HUES6 (cell line): ENCODE measurements around the gene TXNDC5.
A peak's percentile ranks its signal among the peaks of the same experiment; 100 is the strongest.

Source experiments
- H3K27ac ChIP-seq: 2 replicates; pipeline ENCODE4 v1.7.0; 2013; ENCODE audit warnings: low read depth, mild to moderate bottlenecking, low read length, inconsistent platforms
- H3K27me3 ChIP-seq: 2 replicates; pipeline ENCODE4 v1.6.1; 2013; ENCODE audit warnings: low read length; ENCODE audit not compliant: control insufficient read depth, insufficient read depth
- H3K36me3 ChIP-seq: 2 replicates; pipeline ENCODE4 v1.6.1; 2013; ENCODE audit warnings: low read length; ENCODE audit not compliant: control insufficient read depth, insufficient read depth
- H3K4me1 ChIP-seq: 2 replicates; pipeline ENCODE4 v1.6.1; 2013; ENCODE audit warnings: low read length; ENCODE audit not compliant: control insufficient read depth, insufficient read depth
- H3K4me3 ChIP-seq: 2 replicates; pipeline ENCODE4 v1.5.1; 2013; ENCODE audit warnings: low read depth, low read length
- H3K9ac ChIP-seq: one replicate; pipeline ENCODE4 v1.6.1; 2013; ENCODE audit warnings: mild to moderate bottlenecking, low read length
- H3K9me3 ChIP-seq: 2 replicates; pipeline ENCODE4 v1.6.1; 2013; ENCODE audit warnings: low read depth, low read length; ENCODE audit not compliant: control insufficient read depth, insufficient read depth

TXNDC5 gene

GRCh38 chr6:7910654-7911344 lies at the start of gene TXNDC5:
TSS of gene TXNDC5 (minus strand) at chr6:7910788. CDS start at chr6:7910776, 12 bp downstream.
- 0 out of 2 replicates have a peak within 1 kb of the TSS, but pooled peaks have one; percentile 59 for H3K27ac ChIP-seq
- peak within 1 kb of the TSS; percentile 96 for H3K4me3 ChIP-seq
- peak within 1 kb of the TSS; percentile 83 for H3K9ac ChIP-seq
- H3K4me1 ChIP-seq: peaks cover 15% of the 10 kb centered on the region
- H3K27me3 ChIP-seq: peaks cover 42% of the 10 kb centered on the region
- H3K9me3 ChIP-seq: no peaks in the 10 kb centered on the region
- H3K36me3 ChIP-seq: peaks cover 5% of the 10 kb centered on the region

GRCh38 chr6:7960141-7960540 lies 49.6 kb upstream of the TXNDC5 start:
- Histone ChIP-seq H3K4me3 (no peak overlapping the region), H3K27ac (no peak overlapping the region), H3K4me1 (no peaks in the 10 kb centered on the region), H3K27me3 (no peaks in the 10 kb centered on the region), H3K9ac (no peak overlapping the region), H3K9me3 (no peaks in the 10 kb centered on the region), H3K36me3 (no peaks in the 10 kb centered on the region)

- no peak overlapping the region for H3K9ac ChIP-seq
- H3K27ac ChIP-seq: no peak overlapping the region
- no peaks in the 10 kb centered on the region for H3K27me3 ChIP-seq
- H3K9me3 ChIP-seq: no peaks in the 10 kb centered on the region
- no peaks in the 10 kb centered on the region for H3K4me1 ChIP-seq
- H3K36me3 ChIP-seq: no peaks in the 10 kb centered on the region
- H3K4me3 ChIP-seq: no peak overlapping the region
These were observed 48.9 kb upstream of the TXNDC5 start for GRCh38 chr6:7959453-7959852.

DNA sequence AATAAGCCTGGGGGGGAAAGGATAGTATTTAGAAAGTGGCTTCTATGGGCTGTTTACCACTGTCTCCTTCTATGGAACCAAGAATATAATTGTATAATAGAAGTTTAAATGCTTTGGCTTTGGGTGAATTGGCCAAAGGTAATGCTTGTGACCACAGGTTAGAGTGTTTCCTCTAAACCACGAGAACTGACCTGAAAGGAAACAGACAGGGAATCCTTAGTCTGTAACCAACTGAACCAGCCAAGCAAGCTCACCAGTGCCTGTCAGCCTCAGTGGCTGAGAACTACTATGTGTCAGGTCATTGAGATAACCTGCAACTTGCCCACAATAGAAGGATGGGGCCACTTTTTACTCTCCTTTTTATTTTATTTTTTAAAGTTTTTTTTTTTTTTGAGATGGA lies 47.9 kb upstream of the TXNDC5 start:
- Histone ChIP-seq H3K27me3 (no peaks in the 10 kb centered on the region), H3K36me3 (no peaks in the 10 kb centered on the region), H3K4me3 (no peak overlapping the region), H3K27ac (no peak overlapping the region), H3K4me1 (no peaks in the 10 kb centered on the region), H3K9ac (no peak overlapping the region), H3K9me3 (no peaks in the 10 kb centered on the region)

GRCh38 chr6:7956257-7956656 lies 45.7 kb upstream of the TXNDC5 start:
- no peak overlapping the region for H3K9ac ChIP-seq
- H3K27me3 ChIP-seq: no peaks in the 10 kb centered on the region
- no peaks in the 10 kb centered on the region for H3K9me3 ChIP-seq
- no peaks in the 10 kb centered on the region for H3K36me3 ChIP-seq
- no peaks in the 10 kb centered on the region for H3K4me1 ChIP-seq
- no peak overlapping the region for H3K27ac ChIP-seq
- H3K4me3 ChIP-seq: no peak overlapping the region

- Histone ChIP-seq H3K4me3 (no peak overlapping the region), H3K9me3 (0 out of 2 replicates have a peak, but pooled peaks cover under 1% of the 10 kb centered on the region), H3K4me1 (no peaks in the 10 kb centered on the region), H3K36me3 (no peaks in the 10 kb centered on the region), H3K9ac (no peak overlapping the region), H3K27me3 (no peaks in the 10 kb centered on the region), H3K27ac (no peak overlapping the region)
These were observed 44.1 kb upstream of the TXNDC5 start for GRCh38 chr6:7954477-7955200.

DNA sequence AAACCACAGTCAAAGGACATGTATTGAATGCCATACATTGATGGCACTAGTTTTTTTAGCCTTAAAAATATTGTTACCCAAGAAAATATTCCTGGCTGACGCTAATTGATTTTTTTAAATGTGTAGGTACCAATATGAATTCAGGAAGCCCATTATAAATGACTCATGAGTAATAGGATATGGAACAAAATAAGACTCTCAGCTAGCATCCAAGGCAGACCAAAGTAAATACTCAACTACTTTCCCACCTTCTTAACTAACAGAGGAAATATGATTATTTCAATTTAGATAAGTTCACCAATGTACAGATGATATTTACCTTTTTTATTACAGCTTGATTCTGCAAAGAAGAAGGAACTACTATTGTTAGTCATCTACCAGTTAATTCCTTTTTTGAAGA lies 43.2 kb upstream of the TXNDC5 start:
- no peaks in the 10 kb centered on the region for H3K27me3 ChIP-seq
- H3K27ac ChIP-seq: no peak overlapping the region
- peaks cover 10% of the 10 kb centered on the region; the same call in 1 of the 2 replicates for H3K9me3 ChIP-seq
- H3K9ac ChIP-seq: no peak overlapping the region
- H3K4me3 ChIP-seq: no peak overlapping the region
- no peaks in the 10 kb centered on the region for H3K36me3 ChIP-seq
- no peaks in the 10 kb centered on the region for H3K4me1 ChIP-seq

- no peak overlapping the region for H3K4me3 ChIP-seq
- H3K9ac ChIP-seq: no peak overlapping the region
- H3K27ac ChIP-seq: no peak overlapping the region
- H3K4me1 ChIP-seq: no peaks in the 10 kb centered on the region
- no peaks in the 10 kb centered on the region for H3K9me3 ChIP-seq
- no peaks in the 10 kb centered on the region for H3K27me3 ChIP-seq
- H3K36me3 ChIP-seq: no peaks in the 10 kb centered on the region
These were observed 29.3 kb upstream of the TXNDC5 start for GRCh38 chr6:7939864-7940228.

DNA sequence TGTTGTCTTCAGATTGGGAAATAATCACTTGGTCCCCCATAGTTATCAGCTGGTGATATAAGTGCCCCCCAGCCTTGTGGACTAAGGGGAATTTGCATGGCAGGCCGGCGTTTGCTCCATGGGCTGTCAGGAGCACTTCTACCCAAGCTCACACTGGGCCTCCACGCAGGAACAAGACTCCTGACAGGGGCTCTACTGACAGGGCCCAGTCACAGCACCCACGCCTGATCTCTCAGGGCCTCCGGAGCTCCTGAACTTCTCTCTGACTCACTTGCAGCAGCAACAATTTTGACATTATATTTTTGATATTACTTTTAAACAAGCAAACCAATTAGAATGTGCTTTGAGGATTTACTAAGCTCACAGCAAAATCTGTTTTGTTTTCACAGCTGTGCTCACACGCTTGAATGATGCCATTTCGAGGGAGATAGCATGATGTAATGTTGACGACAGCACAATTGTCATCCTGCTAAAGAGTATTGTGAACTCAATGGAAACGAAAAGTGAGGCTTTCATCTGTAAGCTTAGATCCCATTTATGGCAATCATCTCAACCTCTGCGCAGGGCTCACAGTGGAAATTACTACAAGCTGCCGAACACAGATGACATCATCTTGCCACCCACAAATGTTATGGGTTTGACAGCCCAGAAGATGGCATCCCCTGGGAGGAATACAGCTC lies 28.7 kb upstream of the TXNDC5 start:
- Histone ChIP-seq H3K4me3 (no peak overlapping the region), H3K27me3 (no peaks in the 10 kb centered on the region), H3K4me1 (no peaks in the 10 kb centered on the region), H3K9me3 (no peaks in the 10 kb centered on the region), H3K36me3 (no peaks in the 10 kb centered on the region), H3K9ac (no peak overlapping the region), H3K27ac (no peak overlapping the region)

GRCh38 chr6:7938562-7939183 lies 28.1 kb upstream of the TXNDC5 start:
- no peaks in the 10 kb centered on the region for H3K27me3 ChIP-seq
- H3K36me3 ChIP-seq: no peaks in the 10 kb centered on the region
- H3K9ac ChIP-seq: no peak overlapping the region
- no peak overlapping the region for H3K27ac ChIP-seq
- H3K4me3 ChIP-seq: no peak overlapping the region
- no peaks in the 10 kb centered on the region for H3K9me3 ChIP-seq
- no peaks in the 10 kb centered on the region for H3K4me1 ChIP-seq

- no peaks in the 10 kb centered on the region for H3K27me3 ChIP-seq
- H3K9me3 ChIP-seq: no peaks in the 10 kb centered on the region
- no peak overlapping the region for H3K27ac ChIP-seq
- H3K9ac ChIP-seq: no peak overlapping the region
- no peak overlapping the region for H3K4me3 ChIP-seq
- H3K36me3 ChIP-seq: no peaks in the 10 kb centered on the region
- H3K4me1 ChIP-seq: no peaks in the 10 kb centered on the region
These were observed 23.2 kb upstream of the TXNDC5 start for GRCh38 chr6:7933794-7934193.
